Spleen (tissue), 11 donors: ENCODE results near the gene ADPRS. TPM values are rescaled to one million over a fixed set of nuclear protein-coding genes. Genes with fewer than 3 reads are reported as not detected.

Experiments
- DNase-seq: peaks from one replicate; pipeline ENCODE4 v3.0.0-alpha.2; 2020
- H3K27ac ChIP-seq, 8 donors: fragments of 200-600 bp; sonication (generic) in 7 of 8; 1 replicate in 4 of 8; 2 replicates in 4 of 8; pipeline versions ENCODE4 v1.5.0 to v1.8.0; 2016 to 2021; ENCODE audit warnings: inconsistent platforms in 4 of 8, mild to moderate bottlenecking in 4 of 8, moderate library complexity in 1 of 8
- H3K27me3 ChIP-seq, 7 donors: fragments of 200-600 bp; sonication (generic) in 6 of 7; replicated peaks in 1 of 7; 1 replicate in 4 of 7; 2 replicates in 3 of 7; pipeline versions ENCODE4 v1.5.0 to v1.8.0; 2016 to 2021; ENCODE audit warnings: inconsistent platforms in 3 of 7, mild to moderate bottlenecking in 1 of 7
- H3K36me3 ChIP-seq, 6 donors: fragments of 200-600 bp; sonication (generic) in 5 of 6; 1 replicate in 4 of 6; 2 replicates in 2 of 6; pipeline versions ENCODE4 v1.5.0 to v1.8.0; 2016 to 2021; ENCODE audit warnings: inconsistent platforms in 2 of 6
- H3K4me1 ChIP-seq, 6 donors: fragments of 200-600 bp; sonication (generic) in 5 of 6; 1 replicate in 3 of 6; 2 replicates in 3 of 6; pipeline versions ENCODE4 v1.5.0 to v1.8.0; 2016 to 2021; ENCODE audit warnings: inconsistent platforms in 3 of 6
- H3K4me3 ChIP-seq, 8 donors: fragments of 200-600 bp; sonication (generic) in 7 of 8; 1 replicate in 4 of 8; 2 replicates in 4 of 8; pipeline versions ENCODE4 v1.5.0 to v1.8.0; 2016 to 2021; ENCODE audit warnings: inconsistent platforms in 4 of 8, mild to moderate bottlenecking in 4 of 8, moderate library complexity in 2 of 8
- H3K9me3 ChIP-seq, 8 donors: fragments of 200-600 bp; sonication (generic) in 7 of 8; 1 replicate in 4 of 8; 2 replicates in 4 of 8; pipeline versions ENCODE4 v1.5.0 to v1.8.0; 2016 to 2021; ENCODE audit warnings: inconsistent platforms in 4 of 8
- CTCF ChIP-seq, 11 experiments: fragments of 200-600 bp in 7 of 11; fragments of 450-650 bp in 4 of 11; sonication (generic) in 4 of 11; IDR thresholded peaks in 8 of 11; conservative IDR thresholded peaks in 3 of 11; 1 replicate in 7 of 11; 2 replicates in 4 of 11; pipeline versions ENCODE4 v1.4.0 to v1.8.0; 2016 to 2021; ENCODE audit warnings: antibody characterized with exemption in 11 of 11, inconsistent platforms in 4 of 11, mild to moderate bottlenecking in 1 of 11
- POLR2A ChIP-seq, 3 donors: fragments of 450-650 bp; IDR thresholded peaks; one replicate each; pipeline ENCODE4 v1.5.1; 2017; ENCODE audit warnings: antibody characterized with exemption in 3 of 3, mild to moderate bottlenecking in 1 of 3
- POLR2AphosphoS5 ChIP-seq, 3 donors: sonication (generic); formaldehyde crosslinking; IDR thresholded peaks; one replicate each; pipeline ENCODE4 v1.5.1; 2017; ENCODE audit warnings: antibody characterized with exemption in 3 of 3
- WGBS, 5 donors: extraction: QIAGEN DNeasy Blood & Tissue Kit in 3 of 5; methylation state at CpG; one replicate each; pipeline versions ENCODE4 v1.1.5 to v1.1.7; 2013 to 2018; 5-methylcytosine and 5-hydroxymethylcytosine counted together
- intact Hi-C: fragments of 100-400 bp; cut with DNase I; formaldehyde crosslinking; loops from one replicate; pipeline ENCODE4 v1.15.0; 2023; ENCODE audit warnings: low total_unique reads
- polyA plus RNA-seq, 3 donors: library from polyadenylated mRNA; stranded (reverse); fragments of 200-250 nt; gene quantifications; one replicate each; pipeline ENCODE4 v1.2.1, GENCODE V29; 2013
- total RNA-seq, 7 donors: library from RNA; depleted of rRNA in 3 of 7; stranded (reverse); fragments of >200 nt in 3 of 7; fragmentation: NEBNext Ultra II Directional in 4 of 7; extraction: Animal tissue kit (Norgen Biotek cat#: 25700) in 4 of 7; gene quantifications; one replicate each; pipeline versions ENCODE4 v1.1.0 to v1.2.1, GENCODE V29; 2016 to 2021
- donor health status: healthy with polysubstance abuse.
- donor health status: DM: no; HTN: no; CAD: no; lungs with moderate emphysema.
- donor health status: DM: no; HTN: no; CAD: no.
- donor health status: Bipolar disorder and iron deficiency.
- donor health status: healthy.
- donor health status: DM: no; HTN: no; CAD: no.
- donor health status: DM: yes; HTN: yes; CAD: no.

Gene ADPRS
- total and polyA plus RNA-seq, 10 donors: 21.3 to 44.9 (median 26.2) TPM

GRCh38 chr1:36095760-36096405 lies 7.2 kb downstream of the ADPRS start:
- TF ChIP-seq POLR2A (IDR thresholded peaks at IDR 0.05): no peak
- TF ChIP-seq POLR2AphosphoS5 (IDR thresholded peaks at IDR 0.05): peak; percentile 42 to 61 (median 57)
- intact Hi-C loops: no loop called here
- WGBS, 5 donors: 61 to 76% (median 66%) methylated on average over 13 to 15 of the region's 15 CpGs
- peak overlapping the region in 6 of 8 donors; percentile 13 to 76 (median 48) for H3K27ac ChIP-seq
- H3K27me3 ChIP-seq: no peaks in the 10 kb centered on the region
- H3K4me1 ChIP-seq: peaks cover 24 to 80% (median 62%) of the 10 kb centered on the region in 6 donors
- no peak overlapping the region for H3K4me3 ChIP-seq
- peaks cover 5 to 72% (median 45%) of the 10 kb centered on the region in 6 donors for H3K36me3 ChIP-seq
- no peaks in the 10 kb centered on the region for H3K9me3 ChIP-seq
- DNase-seq: peak; percentile 47

- no peak for DNase-seq
- 62 to 81% (median 76%) methylated on average over 15 to 16 of the region's 16 CpGs for WGBS, 5 donors
- Histone ChIP-seq H3K36me3 (peaks cover 5 to 63% (median 37%) of the 10 kb centered on the region in 6 donors), H3K4me3 (no peak overlapping the region), H3K27me3 (no peaks in the 10 kb centered on the region), H3K9me3 (no peaks in the 10 kb centered on the region), H3K4me1 (peaks cover 24 to 72% (median 54%) of the 10 kb centered on the region in 6 donors), H3K27ac (peak overlapping the region in 5 of 8 donors; percentile 13 to 76 (median 63))
- TF ChIP-seq CTCF (IDR thresholded peaks at IDR 0.05 in 8 of 11, conservative IDR thresholded peaks at IDR 0.05 in 3 of 11) (no peak), POLR2A (IDR thresholded peaks at IDR 0.05) (no peak), POLR2AphosphoS5 (IDR thresholded peaks at IDR 0.05) (peak in 1 of 3 donors; percentile 50)
- intact Hi-C loops: no loop called here
Measured at GRCh38 chr1:36096500-36097432, 8.1 kb downstream of the ADPRS start.

GRCh38 chr1:36097693-36098585 lies 9.2 kb downstream of the ADPRS start:
- H3K4me1 ChIP-seq: peaks cover 24 to 60% (median 48%) of the 10 kb centered on the region in 6 donors
- no peak overlapping the region for H3K27ac ChIP-seq
- H3K4me3 ChIP-seq: no peak overlapping the region
- intact Hi-C loops: loop anchor here (2.0 kb wide), 1 partner anchor 91 kb away; no protein-coding TSS in a partner anchor
- whole genome bisulfite sequencing, 5 donors: 90 to 96% (median 92%) methylated on average over 24 to 33 of the region's 33 CpGs
- DNase-seq: no peak
- peaks cover 5 to 51% (median 26%) of the 10 kb centered on the region in 6 donors for H3K36me3 ChIP-seq
- H3K9me3 ChIP-seq: no peaks in the 10 kb centered on the region
- no peaks in the 10 kb centered on the region for H3K27me3 ChIP-seq
- TF ChIP-seq CTCF (IDR thresholded peaks at IDR 0.05 in 8 of 11, conservative IDR thresholded peaks at IDR 0.05 in 3 of 11): no peak
- no peak for TF ChIP-seq POLR2A (IDR thresholded peaks at IDR 0.05)
